Urinary bladder (tissue), 4 donors: ENCODE data around the gene HAND1. TPM values are rescaled to one million over a fixed set of nuclear protein-coding genes. Genes with fewer than 3 reads are reported as not detected.

Source experiments
- DNase-seq: peaks from one replicate; pipeline ENCODE4 v3.0.0-alpha.2; 2015; ENCODE audit errors: extremely low spot score
- H3K27ac ChIP-seq: one replicate; pipeline ENCODE4 v1.5.1; 2013; ENCODE audit warnings: low read depth, mild to moderate bottlenecking, moderate library complexity
- H3K36me3 ChIP-seq: one replicate; pipeline ENCODE4 v1.6.1; 2013; ENCODE audit warnings: mild to moderate bottlenecking, moderate library complexity; ENCODE audit not compliant: insufficient read depth
- H3K4me1 ChIP-seq: one replicate; pipeline ENCODE4 v1.6.1; 2013; ENCODE audit warnings: mild to moderate bottlenecking, moderate library complexity; ENCODE audit not compliant: insufficient read depth
- H3K4me3 ChIP-seq: one replicate; pipeline ENCODE4 v1.5.1; 2013; ENCODE audit warnings: low read depth, low read length
- WGBS: extraction: QIAGEN DNeasy Blood & Tissue Kit; methylation state at CpG from one replicate; pipeline ENCODE4 v1.1.7; 2013; 5-methylcytosine and 5-hydroxymethylcytosine counted together
- polyA plus RNA-seq: library from polyadenylated mRNA; stranded (reverse); fragments of 200-250 nt; gene quantifications from one replicate; pipeline ENCODE4 v1.2.3, GENCODE V29; 2013
- total RNA-seq: library from RNA; depleted of rRNA; stranded (reverse); fragments of >200 nt; gene quantifications from one replicate; pipeline ENCODE4 v1.2.3, GENCODE V29; 2014
- donor health status: healthy with polysubstance abuse.
- donor health status: healthy.

The HAND1 gene
- total and polyA plus RNA-seq, 2 donors: 0.63 to 9.3 TPM

DNA sequence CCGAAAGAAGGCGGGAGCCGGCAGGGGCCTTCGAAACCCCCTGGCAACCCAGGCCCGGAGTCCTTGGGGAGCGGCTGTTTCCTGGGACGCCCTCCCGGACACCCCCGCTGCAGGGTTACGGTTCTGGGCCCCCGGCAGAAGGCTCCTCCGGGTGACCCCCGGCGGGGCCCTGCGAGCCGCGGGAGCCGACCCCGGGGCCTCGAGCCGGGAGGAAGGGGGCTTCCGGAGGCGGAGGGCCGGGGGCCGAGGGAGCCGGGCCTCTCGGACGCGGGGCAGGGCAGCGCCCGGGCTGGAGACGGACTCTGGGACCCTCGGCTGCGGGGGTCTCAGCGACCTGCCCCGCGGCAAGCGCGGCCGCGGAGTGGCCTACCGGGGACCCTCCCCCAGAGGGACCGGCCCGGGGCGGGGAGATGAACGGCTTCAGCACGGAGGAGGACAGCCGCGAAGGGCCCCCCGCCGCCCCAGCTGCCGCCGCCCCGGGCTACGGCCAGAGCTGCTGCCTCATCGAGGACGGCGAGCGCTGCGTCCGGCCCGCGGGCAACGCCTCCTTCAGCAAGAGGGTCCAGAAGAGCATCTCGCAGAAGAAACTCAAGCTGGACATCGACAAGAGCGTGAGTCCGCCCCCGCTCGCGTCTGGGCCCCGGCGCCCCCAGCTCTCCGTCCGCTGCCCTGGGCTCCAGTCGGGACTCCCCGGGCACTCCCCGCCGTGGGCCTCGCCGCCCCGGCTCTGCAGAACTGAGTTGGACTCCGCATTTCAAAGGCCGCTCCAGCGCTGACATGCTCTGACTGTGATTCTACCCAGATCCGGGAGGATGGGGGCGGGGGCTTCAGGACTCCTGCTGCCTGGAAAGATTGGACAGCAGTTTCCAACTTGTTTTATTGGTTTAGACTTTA lies 31.6 kb downstream of the HAND1 start:
- no peaks in the 10 kb centered on the region for H3K36me3 ChIP-seq
- peak overlapping the region; percentile 99 for H3K4me3 ChIP-seq
- DNase-seq: no peak
- peak overlapping the region; percentile 76 for H3K27ac ChIP-seq
- no peaks in the 10 kb centered on the region for H3K4me1 ChIP-seq
- WGBS: under 1% methylated on average over 87 of the region's 87 CpGs

DNA sequence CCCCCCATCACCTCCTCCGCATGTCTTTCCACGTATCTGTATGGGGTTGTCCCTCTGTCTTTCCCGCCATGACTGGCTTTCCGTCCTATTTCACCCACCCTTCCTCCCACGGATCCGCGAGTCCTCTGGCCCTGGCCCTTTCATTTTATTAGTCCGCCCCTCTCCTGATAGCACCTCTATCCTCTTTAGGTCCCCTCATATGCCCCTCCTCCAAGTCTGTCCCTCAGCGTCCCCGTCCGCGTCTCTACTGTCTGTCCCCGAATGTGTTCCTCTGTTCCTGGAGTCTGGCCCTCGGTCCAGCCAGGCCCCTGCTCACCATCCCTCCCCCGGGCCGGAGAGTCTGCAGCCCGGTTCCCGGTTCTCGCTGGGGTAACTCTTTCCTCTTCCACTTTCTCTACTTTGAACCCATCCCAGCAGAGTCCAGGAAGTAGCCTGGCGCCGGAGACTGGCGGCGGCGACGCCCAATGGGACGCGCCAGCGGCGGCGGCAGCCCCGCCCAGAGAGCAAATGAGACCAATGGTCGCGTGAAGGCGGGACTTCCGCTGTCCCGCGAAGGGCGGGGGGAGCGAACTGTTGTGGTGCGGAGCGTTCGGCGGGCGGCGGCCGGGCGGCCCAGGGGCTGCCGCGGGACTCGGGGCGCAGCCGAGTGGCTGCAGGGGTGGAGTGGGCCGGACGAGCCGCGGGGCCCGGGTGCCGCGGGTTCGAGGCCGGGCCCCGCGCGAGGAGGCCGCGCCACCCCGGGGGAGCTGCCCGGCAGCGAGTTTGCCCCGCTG lies 32.4 kb downstream of the HAND1 start, which contains the start of gene SAP30L:
Gene SAP30L, plus strand, starts transcription at position 576 of the 773 bp plus-strand sequence. CDS start 608 bp downstream, outside the sequence.
- Histone ChIP-seq H3K4me3 (peak within 1 kb of the TSS; percentile 99), H3K36me3 (no peaks in the 10 kb centered on the region), H3K4me1 (no peaks in the 10 kb centered on the region), H3K27ac (peak within 1 kb of the TSS; percentile 81)
- peak; percentile 86 for DNase-seq
- under 1% methylated on average over 70 of the region's 70 CpGs for WGBS

- no peak for DNase-seq
- peak overlapping the region; percentile 99 for H3K4me3 ChIP-seq
- H3K27ac ChIP-seq: no peak overlapping the region
- H3K36me3 ChIP-seq: no peaks in the 10 kb centered on the region
- no peaks in the 10 kb centered on the region for H3K4me1 ChIP-seq
- WGBS: 5% methylated on average over 30 of the region's 30 CpGs
Observed at GRCh38 chr5:154444556-154445421, 33.2 kb downstream of the HAND1 start.

DNA sequence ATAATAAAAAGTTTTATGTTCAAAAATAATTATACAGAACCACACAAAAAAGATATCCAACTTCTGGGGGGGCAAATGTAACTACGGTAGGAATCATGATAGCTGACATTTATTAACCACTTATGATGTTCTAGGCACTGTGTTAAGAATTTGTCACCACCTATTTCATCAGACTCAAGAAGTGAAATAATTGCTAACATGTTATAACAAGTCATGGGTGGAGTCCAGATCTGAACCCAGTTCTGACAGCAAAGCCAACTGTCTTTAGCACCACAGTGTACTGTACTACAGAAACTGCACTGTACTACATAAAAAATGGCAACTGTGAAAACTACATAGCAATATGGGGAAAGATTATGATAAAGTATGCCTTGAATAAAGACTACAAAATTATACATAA lies 35.2 kb downstream of the HAND1 start:
- Histone ChIP-seq H3K4me1 (no peaks in the 10 kb centered on the region), H3K36me3 (peaks cover under 1% of the 10 kb centered on the region), H3K4me3 (no peak overlapping the region), H3K27ac (no peak overlapping the region)
- WGBS: 89% methylated on average over 1 of the region's 1 CpG
- DNase-seq: no peak

- no peaks in the 10 kb centered on the region for H3K4me1 ChIP-seq
- H3K4me3 ChIP-seq: no peak overlapping the region
- H3K27ac ChIP-seq: no peak overlapping the region
- H3K36me3 ChIP-seq: peaks cover 4% of the 10 kb centered on the region
- no peak for DNase-seq
- 91% methylated on average over 5 of the region's 5 CpGs for WGBS
Observed at GRCh38 chr5:154440540-154440939, 37.5 kb downstream of the HAND1 start.

GRCh38 chr5:154437281-154437965 lies 40.6 kb downstream of the HAND1 start:
- no peak overlapping the region for H3K27ac ChIP-seq
- H3K4me3 ChIP-seq: no peak overlapping the region
- WGBS: 93% methylated on average over 5 of the region's 5 CpGs
- H3K36me3 ChIP-seq: peaks cover 6% of the 10 kb centered on the region
- H3K4me1 ChIP-seq: no peaks in the 10 kb centered on the region
- no peak for DNase-seq

DNA sequence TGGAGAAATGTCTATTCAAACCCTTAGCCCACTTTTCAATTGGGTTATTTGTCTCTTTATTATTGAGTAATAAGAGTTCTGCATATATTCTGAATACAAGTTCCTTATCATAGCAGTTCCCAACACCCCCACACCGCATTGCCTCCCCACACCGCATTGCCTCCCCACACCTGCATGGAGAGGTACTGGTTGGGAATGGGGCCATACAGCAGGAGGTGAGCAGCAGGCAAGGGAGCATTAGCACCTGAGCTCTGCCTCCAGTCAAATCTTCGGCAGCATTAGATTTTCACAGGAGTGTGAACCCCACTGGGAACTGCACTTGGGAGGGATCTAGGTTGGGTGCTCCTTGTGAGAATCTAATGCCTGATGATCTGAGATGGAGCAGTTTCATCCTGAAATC lies 42.8 kb downstream of the HAND1 start:
- Histone ChIP-seq H3K4me1 (no peaks in the 10 kb centered on the region), H3K27ac (no peak overlapping the region), H3K4me3 (no peak overlapping the region), H3K36me3 (peaks cover 6% of the 10 kb centered on the region)
- DNase-seq: no peak
- WGBS: 95% methylated on average over 3 of the region's 3 CpGs

DNA sequence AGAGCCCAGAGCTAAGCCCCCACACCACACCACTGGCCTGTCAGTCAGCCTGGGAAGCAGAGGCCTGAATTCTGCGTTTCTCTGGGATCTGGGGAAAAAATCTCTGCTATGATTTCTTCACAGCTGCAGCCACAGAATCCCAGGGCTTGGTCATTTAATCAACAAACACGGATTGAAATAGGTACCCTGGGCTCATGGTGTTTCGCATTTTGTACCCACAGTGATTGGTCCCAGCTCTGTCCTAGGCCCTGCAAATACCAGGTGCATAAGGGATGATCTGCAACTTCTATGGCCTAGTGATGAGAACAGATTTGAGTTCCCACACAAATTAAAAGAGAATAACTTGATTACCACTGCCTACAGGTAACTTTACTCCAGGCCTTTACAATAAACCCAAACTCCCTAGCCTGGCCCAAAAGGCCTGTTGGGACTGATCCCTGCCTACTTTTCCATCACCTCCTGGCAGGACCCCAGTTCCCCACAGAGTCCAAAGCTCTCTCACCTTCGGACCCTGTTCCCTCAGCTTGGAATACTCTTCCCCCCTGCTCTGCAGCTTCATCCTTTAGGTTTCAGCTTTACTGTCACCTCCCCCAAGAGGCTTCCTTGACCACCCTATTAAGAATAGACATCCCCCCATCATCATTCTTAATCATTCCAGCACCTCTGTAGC lies 46.9 kb downstream of the HAND1 start:
- no peak overlapping the region for H3K4me3 ChIP-seq
- DNase-seq: no peak

GRCh38 chr5:154430466-154430865 lies 47.6 kb downstream of the HAND1 start:
- Histone ChIP-seq H3K36me3 (peaks cover 2% of the 10 kb centered on the region), H3K4me3 (no peak overlapping the region), H3K27ac (no peak overlapping the region), H3K4me1 (no peaks in the 10 kb centered on the region)
- WGBS: 81% methylated on average over 4 of the region's 4 CpGs
- no peak for DNase-seq

More for the DNA sequence above, 46.9 kb downstream of the HAND1 start:
- H3K36me3 ChIP-seq: peaks cover 2% of the 10 kb centered on the region
- H3K27ac ChIP-seq: no peak overlapping the region
- H3K4me1 ChIP-seq: no peaks in the 10 kb centered on the region
- WGBS: 85% methylated on average over 4 of the region's 4 CpGs

- 98% methylated on average over 1 of the region's 1 CpG for WGBS
- DNase-seq: no peak
Observed at GRCh38 chr5:154429341-154429740, 48.7 kb downstream of the HAND1 start.

GRCh38 chr5:154428208-154428607 lies 49.8 kb downstream of the HAND1 start:
- 98% methylated on average over 3 of the region's 3 CpGs for WGBS
- Histone ChIP-seq H3K36me3 (no peaks in the 10 kb centered on the region), H3K27ac (no peak overlapping the region), H3K4me3 (no peak overlapping the region), H3K4me1 (no peaks in the 10 kb centered on the region)
- no peak for DNase-seq

More at GRCh38 chr5:154429341-154429740, 48.7 kb downstream of the HAND1 start:
- no peak overlapping the region for H3K4me3 ChIP-seq
- H3K4me1 ChIP-seq: no peaks in the 10 kb centered on the region
- H3K36me3 ChIP-seq: peaks cover 2% of the 10 kb centered on the region
- H3K27ac ChIP-seq: no peak overlapping the region
